GM13977 (cell line): ENCODE results near the gene CDKL2.

Experiments
- DNase-seq: peaks from one replicate; pipeline ENCODE4 v3.0.0; 2012; ENCODE audit warnings: low spot score
- CTCF ChIP-seq: IDR thresholded peaks from 2 replicates; pipeline ENCODE4 v1.5.1; 2012; ENCODE audit warnings: mild to moderate bottlenecking, control low read depth; ENCODE audit not compliant: insufficient read depth; ENCODE audit errors: extremely low read depth, missing control alignments
- in situ Hi-C: fragments of 300-500 bp; cut with MboI; formaldehyde crosslinking; loops from one replicate; pipeline ENCODE4 v1.12.0; 2022; ENCODE audit warnings: low sequenced_read_pairs, low pct_unique_long_range_greater_than_20kb, mixed read lengths, inconsistent platforms; ENCODE audit not compliant: unreplicated experiment

Gene CDKL2

GRCh38 chr4:75659512-75660031 lies 29.2 kb upstream of the CDKL2 start:
- in situ Hi-C loops: no loop called here
- TF ChIP-seq CTCF: no peak
- no peak for DNase-seq

GRCh38 chr4:75658876-75659275 lies 28.5 kb upstream of the CDKL2 start:
- in situ Hi-C loops: no loop called here
- no peak for DNase-seq
- no peak for TF ChIP-seq CTCF

- TF ChIP-seq CTCF: no peak
- no peak for DNase-seq
- in situ Hi-C loops: no loop called here
Observed at GRCh38 chr4:75655562-75655961, 25.2 kb upstream of the CDKL2 start.

GRCh38 chr4:75654905-75655304 lies 24.6 kb upstream of the CDKL2 start:
- in situ Hi-C loops: no loop called here
- no peak for DNase-seq
- no peak for TF ChIP-seq CTCF

- in situ Hi-C loops: no loop called here
- no peak for DNase-seq
- TF ChIP-seq CTCF: peak; percentile 41
Observed at GRCh38 chr4:75653845-75654503, 23.6 kb upstream of the CDKL2 start.

- no peak for TF ChIP-seq CTCF
- DNase-seq: no peak
- in situ Hi-C loops: no loop called here
Observed at GRCh38 chr4:75644095-75644494, 13.8 kb upstream of the CDKL2 start.
